ENCODE results near the gene POLR2E.

POLR2E gene

GRCh38 chr19:1046836-1047695, 48.1 kb downstream of the POLR2E start:
- no peak for DNase-seq (ENCODE audit: low spot score)

- no peak for DNase-seq (ENCODE audit: low spot score)
Observed at GRCh38 chr19:1046117-1046626, 49.0 kb downstream of the POLR2E start.

GRCh38 chr19:1045247-1045603, 50.0 kb downstream of the POLR2E start:
- peak; percentile 82 for DNase-seq (ENCODE audit: low spot score)

- no peak for DNase-seq (ENCODE audit: low spot score)
Observed at GRCh38 chr19:1042689-1043511, 52.3 kb downstream of the POLR2E start.

- no peak for DNase-seq (ENCODE audit: low spot score)
Observed at GRCh38 chr19:1041835-1042685, 53.1 kb downstream of the POLR2E start.

GRCh38 chr19:1041272-1041834, 53.8 kb downstream of the POLR2E start:
- no peak for DNase-seq (ENCODE audit: low spot score)

GRCh38 chr19:1040476-1041271, 54.5 kb downstream of the POLR2E start:
- DNase-seq (ENCODE audit: low spot score), result peak; percentile 85

- DNase-seq (ENCODE audit: low spot score), result peak; percentile 92
Observed at GRCh38 chr19:1039646-1040475, 55.3 kb downstream of the POLR2E start, which contains the start of gene ABCA7. ABCA7 (plus strand) TSS chr19:1040107; CDS start chr19:1041362, 1,255 bp downstream.

GRCh38 chr19:1038978-1039645, 56.1 kb downstream of the POLR2E start:
- DNase-seq (ENCODE audit: low spot score), result peak; percentile 28

- DNase-seq (ENCODE audit: low spot score), result no peak
Observed at GRCh38 chr19:1037621-1038064, 57.5 kb downstream of the POLR2E start.

Measured in SW480 (cell line).